GM21367 (cell line): Measurements from ENCODE around the gene PTPN23.

Experiments used
- ATAC-seq: cut with Tn5 transposase; IDR thresholded peaks from one replicate; pipeline ENCODE4 v1.9.1; 2021; ENCODE audit not compliant: unreplicated experiment

The PTPN23 gene

GRCh38 chr3:47405820-47406761 lies 25.3 kb downstream of the PTPN23 start:
- no peak for ATAC-seq

GRCh38 chr3:47406762-47407149 lies 25.9 kb downstream of the PTPN23 start:
- ATAC-seq, result no peak

- ATAC-seq, result no peak
Observed at GRCh38 chr3:47407237-47407636, 26.4 kb downstream of the PTPN23 start.

- ATAC-seq, result no peak
Observed at GRCh38 chr3:47407896-47408838, 27.3 kb downstream of the PTPN23 start.

GRCh38 chr3:47408839-47409229 lies 28.0 kb downstream of the PTPN23 start:
- no peak for ATAC-seq

- ATAC-seq, result no peak
Observed at GRCh38 chr3:47409284-47409683, 28.5 kb downstream of the PTPN23 start.

GRCh38 chr3:47409688-47410416 lies 29.0 kb downstream of the PTPN23 start:
- no peak for ATAC-seq

GRCh38 chr3:47410417-47410720 lies 29.5 kb downstream of the PTPN23 start:
- ATAC-seq, result no peak

GRCh38 chr3:47410801-47411646 lies 30.2 kb downstream of the PTPN23 start:
- no peak for ATAC-seq

GRCh38 chr3:47411696-47412452 lies 31.1 kb downstream of the PTPN23 start:
- no peak for ATAC-seq

GRCh38 chr3:47412453-47412756 lies 31.6 kb downstream of the PTPN23 start:
- ATAC-seq, result no peak

GRCh38 chr3:47412842-47413520 lies 32.2 kb downstream of the PTPN23 start:
- ATAC-seq, result no peak

- ATAC-seq, result no peak
Observed at GRCh38 chr3:47413751-47414150, 32.9 kb downstream of the PTPN23 start.

- no peak for ATAC-seq
Observed at GRCh38 chr3:47414161-47414564, 33.3 kb downstream of the PTPN23 start.

GRCh38 chr3:47414666-47415587 lies 34.1 kb downstream of the PTPN23 start:
- ATAC-seq, result no peak

- ATAC-seq, result no peak
Observed at GRCh38 chr3:47416041-47416440, 35.2 kb downstream of the PTPN23 start.

- no peak for ATAC-seq
Observed at GRCh38 chr3:47418167-47419082, 37.6 kb downstream of the PTPN23 start.
